HUDEP-2 (cell line): ENCODE measurements around the gene XPC.
"Not testable (repeated sequence)": the region's sequence is repeated elsewhere in the genome, so short reads cannot be mapped to it uniquely, and the experiment has no call there.

Source experiments
- DNase-seq, 76 experiments: peaks; one replicate each; lab custom pipeline; 2025; ENCODE audit not compliant: unreplicated experiment in 76 of 76; lab: John Stamatoyannopoulos, UW

The XPC gene

DNA sequence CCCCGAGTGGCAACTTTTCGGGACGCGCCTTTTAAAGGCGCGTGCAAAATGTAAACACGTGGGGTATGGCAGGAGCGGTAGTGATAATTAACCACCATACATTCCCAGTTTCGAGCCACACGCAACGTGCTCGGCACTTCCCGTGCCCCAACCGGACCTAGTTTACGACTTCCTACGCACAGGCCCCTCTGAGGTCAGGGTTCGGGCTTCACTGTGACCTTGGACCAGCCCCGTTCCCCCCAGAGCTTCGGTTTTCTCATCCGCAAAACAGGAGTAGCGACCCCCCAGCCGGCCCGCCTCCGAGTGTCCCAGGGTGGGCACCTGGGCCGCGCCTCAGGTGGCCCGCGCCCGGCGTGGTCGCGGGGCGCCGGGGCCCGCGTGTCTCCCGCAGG, 54.2 kb downstream of the XPC start:
- DNase-seq, result peak in 67 of 76 experiments; percentile 1 to 65 (median 42)

DNA sequence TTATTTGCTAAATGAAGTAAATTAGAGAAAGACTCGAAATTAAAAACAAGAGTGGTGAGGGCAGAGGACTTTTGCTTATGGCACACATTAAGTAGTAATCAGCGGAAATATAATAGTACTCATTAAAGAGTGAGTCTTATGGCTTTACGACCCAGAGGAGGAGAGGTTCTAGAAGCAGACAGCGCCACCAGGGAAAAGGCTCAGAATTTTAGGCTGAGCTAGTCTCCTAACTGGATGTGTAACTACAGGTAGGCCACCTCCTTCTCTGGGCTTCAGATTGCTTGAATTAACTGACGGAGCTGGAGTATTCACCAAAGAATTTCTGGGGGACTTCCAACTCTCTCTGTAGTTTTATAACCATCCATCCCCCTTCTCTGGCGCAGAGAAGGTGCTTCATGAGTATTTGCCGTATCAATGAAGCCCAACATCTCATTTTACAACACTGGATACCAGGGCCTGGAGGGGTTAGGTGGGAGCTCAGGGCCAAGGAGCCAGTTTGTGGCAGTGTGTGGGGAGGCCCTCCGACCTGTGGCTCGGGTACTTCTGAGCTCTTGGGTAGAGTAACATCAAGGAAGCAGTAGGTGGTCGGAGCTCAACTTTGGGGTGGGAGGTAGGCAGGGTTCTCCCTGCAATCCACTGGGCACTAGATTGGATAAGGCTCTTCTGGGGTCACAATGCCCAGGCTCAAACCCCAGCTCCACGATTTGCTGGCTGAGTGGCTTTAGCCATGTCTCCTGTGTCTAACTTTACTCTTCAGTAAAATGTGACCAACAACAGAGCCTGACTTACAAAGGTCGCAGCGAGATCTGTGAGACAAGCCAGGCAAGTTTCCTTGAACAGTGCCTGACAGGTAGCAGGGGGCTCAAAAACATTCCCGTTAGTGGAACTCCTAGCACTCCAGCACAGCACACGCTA, 54.8 kb downstream of the XPC start:
- DNase-seq, result no peak

GRCh38 chr3:14122301-14122700, 56.1 kb downstream of the XPC start:
- DNase-seq, result peak in 1 of 76 experiments; percentile 4

DNA sequence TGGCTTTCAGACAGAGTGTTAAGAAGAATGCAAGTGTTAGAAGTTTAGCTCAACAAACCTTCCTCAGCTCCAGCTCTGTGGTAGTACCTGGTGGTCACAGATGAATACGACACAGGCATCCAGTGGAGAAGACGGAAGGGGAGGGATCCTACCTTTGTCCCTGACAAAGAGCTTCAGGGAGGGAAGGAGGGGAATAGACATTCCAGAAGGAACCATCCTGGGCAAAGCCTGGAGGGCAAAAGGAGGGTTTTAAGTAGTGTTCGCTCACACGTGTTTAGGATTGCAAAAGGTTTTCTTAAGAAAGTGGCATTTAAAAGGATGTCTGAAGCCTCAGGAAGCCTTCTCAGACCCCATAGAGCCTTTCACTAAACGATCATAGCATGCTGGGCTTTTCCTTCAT, 56.5 kb downstream of the XPC start:
- DNase-seq, result no peak

DNA sequence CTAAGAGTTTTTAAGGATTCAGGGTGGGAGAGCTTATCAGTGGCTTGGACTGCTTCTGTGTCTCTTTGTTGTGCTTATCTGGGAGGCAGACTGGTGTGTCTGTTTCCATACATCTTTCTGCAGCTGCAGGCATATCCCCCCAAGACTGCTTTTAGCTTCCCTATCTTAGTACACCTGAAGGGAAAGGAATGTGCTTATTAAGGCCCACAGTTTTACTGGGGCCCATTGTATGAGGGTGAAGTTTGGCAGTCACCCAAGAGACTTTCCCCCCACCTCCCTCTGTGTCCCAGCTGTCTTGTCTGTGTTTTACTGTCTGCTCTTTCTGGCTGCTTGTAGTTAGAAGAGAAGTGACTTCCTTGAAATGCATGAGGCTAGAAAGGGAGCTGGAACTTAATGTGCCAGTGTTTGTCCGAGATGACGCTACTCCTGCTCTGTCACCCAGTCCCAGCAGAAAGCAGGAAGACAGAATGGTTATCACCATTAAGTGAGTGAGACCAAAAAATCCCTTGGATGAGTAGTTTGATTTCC, 57.4 kb downstream of the XPC start:
- DNase-seq, result peak in 21 of 76 experiments; percentile 6 to 52 (median 19)

- DNase-seq, result no peak
Measured at GRCh38 chr3:14120111-14120920, 58.1 kb downstream of the XPC start.

DNA sequence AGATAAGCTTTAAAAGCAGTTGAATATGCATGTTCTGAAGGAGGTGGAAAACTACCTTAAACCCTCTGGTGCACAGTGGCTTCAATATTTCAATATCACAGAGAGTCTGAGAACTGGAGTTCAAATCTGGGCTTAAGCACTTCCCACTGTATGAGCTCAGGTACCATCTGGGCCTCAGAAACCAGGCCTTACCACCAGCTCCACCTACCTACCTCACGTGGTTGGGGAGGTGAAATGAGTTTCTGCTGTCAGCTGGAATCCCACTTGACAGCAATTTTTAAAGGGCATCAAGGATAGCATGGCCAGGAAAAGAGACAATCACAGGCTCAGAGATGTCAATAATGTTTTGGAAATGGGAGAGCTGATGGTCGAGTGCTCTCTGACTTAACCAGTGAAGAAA, 58.8 kb downstream of the XPC start:
- DNase-seq, result no peak

GRCh38 chr3:14118400-14119381, 59.7 kb downstream of the XPC start:
- DNase-seq, result no peak

DNA sequence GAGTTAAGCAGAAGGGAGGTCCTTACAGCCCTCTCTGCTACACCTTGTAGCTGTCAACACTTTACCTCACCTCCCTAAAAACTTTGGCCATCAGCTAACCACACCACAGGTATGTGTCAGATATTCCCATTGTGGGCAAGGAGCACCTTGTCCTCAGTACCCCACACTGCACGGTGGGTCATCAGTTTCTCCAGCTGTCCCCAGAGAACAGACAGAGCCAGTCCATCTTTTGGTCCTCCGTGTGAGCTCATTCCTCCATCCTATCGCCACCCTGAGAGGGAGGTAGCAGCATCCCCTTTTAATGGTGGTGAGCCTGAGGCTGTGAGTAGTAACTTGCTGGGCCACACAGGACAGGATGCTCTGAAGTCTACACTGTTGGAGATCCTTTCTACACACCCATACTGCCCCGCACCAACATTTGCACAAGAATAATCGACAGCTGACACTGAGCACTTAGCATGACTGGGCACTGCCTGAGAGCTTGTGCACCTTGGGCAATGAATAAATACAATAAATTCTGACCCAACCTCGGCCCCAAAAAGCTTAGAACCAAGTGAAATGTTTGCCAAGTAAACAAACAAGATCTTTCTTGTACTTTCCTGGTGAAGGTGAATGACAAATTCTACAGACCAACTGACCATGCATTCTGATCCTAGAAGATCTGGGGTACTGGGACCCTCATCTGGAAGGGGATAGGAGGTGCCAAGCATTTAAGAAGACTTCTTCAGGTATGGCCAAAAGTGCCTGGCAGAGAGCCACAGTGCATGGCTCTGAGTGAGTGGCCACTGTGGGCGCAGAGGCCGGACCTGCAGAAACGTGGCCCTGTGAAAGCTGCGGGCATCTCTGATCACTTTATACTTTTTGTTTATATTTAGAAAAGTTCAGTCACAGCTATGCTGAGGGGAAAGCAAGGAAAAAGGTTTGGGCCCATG, 60.7 kb downstream of the XPC start:
- no peak for DNase-seq

DNA sequence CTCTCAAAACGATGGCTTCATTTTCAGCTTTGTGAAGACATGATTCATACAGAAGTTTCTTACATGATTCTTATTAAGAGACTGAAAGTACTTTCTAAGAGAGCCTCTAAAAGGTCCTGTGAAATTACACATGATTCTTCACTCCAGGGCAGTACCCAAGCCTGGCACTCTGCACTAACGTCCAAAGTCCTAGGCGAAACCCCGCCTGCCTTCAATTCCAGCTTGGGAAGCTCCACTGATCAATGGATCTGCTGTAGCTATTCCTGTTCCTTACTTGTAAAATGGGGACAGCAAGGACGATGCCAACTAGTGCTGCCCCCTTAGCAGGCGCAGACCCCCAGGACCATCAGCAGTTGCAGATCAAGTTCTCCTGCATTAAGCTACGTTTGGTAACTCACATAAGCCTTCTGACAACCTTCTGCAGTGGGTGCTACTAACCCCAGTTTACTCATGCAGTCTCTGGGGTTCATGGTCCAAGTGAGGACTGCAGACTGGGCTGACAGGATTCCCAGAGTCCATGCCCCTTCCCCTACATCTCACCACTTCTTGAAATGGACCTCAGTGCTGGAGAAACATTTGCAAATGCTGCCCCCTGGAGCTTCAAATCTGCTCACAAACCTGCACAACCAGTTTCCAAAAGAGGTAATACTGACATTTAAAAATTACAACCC, 64.3 kb downstream of the XPC start:
- no peak for DNase-seq

DNA sequence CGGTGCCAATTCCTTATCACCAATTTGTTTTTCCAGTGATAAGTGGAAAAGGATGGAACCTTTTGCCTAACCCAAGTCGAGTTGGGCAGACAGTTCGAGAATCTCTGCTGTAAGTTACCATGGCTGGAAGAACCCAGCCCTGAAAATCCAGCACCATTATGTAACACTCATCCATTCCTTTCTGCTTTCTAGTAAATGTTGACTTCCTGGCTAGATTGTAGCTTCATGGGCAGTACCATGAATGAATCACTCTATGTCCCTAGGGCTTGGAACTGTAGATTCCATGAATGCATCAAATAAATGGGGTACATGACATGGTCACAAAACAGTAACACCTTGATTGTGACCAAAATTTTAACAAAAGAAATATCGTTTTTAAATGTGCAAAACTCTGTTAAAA, 67.7 kb downstream of the XPC start:
- DNase-seq, result no peak

DNA sequence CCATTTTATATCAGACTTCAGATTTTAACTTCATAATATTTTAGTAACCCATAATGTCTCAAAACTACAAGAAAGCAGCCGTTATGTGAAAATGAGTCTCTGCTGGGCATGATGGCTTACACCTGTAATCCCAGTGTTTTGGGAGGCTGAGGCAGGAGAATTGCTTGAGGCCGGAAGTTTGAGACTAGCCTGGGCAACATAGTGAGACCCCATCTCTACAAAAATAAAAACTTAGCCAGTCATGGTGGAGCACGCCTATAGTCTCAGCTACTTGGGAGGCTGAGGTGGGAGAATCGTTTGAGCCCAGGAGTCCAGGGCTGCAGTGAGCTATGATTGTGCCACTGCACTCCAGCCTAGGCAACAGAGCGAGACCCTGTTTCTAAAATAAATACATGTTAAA, 68.6 kb downstream of the XPC start:
- DNase-seq, result not testable (repeated sequence)

DNA sequence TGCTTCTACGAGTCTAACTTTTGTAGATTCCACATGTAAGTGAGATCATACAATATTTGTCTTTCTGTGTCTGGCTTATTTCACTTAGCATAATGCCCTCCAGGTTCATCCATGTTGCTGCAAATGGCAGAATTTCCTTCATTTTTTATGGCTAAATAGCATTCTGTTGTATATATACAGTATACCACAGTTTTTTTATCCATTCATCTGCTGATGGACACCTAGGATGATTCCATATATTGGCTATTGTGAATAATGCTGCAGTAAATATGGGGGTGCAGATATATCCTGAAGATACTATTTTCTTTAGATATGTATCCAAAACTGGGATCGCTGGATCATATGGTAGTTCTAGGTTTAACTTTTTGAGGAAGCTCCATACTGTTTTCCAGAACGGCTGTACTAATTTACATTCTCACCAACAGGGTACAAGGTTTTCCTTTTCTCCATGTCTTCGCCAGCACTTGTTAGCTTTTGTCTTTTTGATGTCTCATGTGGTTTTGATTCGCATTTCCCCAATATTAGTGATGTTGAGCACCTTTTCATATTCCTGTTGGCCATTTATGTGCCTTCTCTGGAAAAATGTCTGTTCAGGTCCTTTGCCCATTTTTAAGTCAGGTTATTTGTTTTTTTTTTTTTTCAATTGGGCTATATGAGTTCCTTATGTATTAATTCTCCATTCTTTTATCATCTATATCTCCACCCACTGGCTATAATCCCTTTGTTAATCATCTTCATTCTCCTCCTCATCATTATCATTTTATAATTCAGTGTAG, 80.6 kb downstream of the XPC start:
- no peak for DNase-seq

DNA sequence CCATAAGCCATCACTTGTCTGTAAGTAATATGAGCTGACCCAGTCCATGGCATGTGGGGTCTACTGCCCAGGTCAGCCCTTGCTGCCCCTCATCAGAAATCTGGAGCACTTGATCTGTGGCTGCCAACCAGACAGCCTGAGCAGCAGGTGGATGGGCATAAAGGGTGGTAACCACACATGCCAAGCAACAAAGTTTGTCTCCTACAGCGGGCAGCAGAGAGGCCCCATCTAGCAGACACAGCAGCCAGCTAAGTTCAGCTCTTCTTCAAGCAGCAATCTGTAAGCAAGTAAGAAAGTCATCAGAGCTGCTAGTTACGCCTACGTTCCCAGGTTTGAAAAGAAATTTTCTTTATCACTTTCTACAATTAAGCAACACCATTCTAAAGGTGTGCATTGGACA, 81.7 kb downstream of the XPC start:
- no peak for DNase-seq
